Stimulated activated CD4-positive, alpha-beta T cell treated with anti-CD3 and anti-CD28 coated beads, TNF-alpha, amount 100 ng/mL, for 48 hours (primary cell): Measurements from ENCODE around the gene ELMO1.

ENCODE experiments used
- DNase-seq, 3 donors: peaks; one replicate each; pipeline ENCODE4 v3.0.0-alpha.2; 2020; ENCODE audit warnings: low read depth in 3 of 3

The ELMO1 gene

DNA sequence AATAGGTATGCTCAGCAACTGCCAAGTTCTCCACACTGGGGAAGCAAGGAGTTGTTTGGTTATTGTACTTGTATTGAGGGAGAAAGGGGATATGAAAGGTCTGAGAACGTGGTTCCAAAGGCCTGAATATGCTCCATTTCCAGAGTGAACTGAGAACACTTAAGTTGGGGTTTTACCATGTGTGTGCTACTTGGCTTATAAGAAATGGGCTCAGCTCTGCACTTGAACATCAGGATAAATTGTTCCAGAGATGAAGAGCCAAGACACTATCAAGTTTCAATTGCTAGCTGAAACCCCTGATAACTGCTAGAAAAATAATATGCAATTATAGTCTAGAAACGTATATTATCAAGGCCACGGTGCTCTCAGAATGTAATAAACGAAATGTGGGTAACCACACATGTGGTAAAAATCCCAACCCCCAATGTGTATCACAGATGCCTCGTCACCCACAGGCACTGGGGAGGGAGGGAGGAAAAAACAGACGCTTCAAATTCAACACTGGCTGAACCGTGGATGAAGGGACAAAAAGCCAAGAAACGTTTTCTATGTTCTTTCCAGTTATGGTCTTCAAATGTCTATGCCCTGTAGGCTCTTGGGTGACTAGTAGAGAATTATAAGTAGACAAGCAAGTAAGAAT, 16.3 kb downstream of the ELMO1 start:
- DNase-seq, result no peak

DNA sequence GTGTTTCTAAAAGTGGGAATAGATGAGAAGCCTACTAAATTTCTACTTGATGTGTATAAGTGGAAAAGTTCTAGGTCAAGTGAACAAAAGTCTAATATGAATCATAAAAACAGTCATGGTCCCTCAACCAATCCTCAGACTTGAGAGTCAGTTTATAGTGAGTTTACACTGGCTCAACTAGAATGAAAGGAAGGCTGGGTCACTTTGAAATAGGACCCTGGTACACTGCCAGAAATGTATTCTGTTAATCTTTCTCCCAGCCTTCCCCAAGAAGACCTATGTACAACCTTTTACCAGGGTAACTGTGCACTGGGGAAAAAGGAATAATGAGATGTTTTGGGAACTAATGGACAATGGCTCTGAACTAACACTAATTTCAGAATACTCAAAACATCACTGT, 17.3 kb downstream of the ELMO1 start:
- no peak for DNase-seq

DNA sequence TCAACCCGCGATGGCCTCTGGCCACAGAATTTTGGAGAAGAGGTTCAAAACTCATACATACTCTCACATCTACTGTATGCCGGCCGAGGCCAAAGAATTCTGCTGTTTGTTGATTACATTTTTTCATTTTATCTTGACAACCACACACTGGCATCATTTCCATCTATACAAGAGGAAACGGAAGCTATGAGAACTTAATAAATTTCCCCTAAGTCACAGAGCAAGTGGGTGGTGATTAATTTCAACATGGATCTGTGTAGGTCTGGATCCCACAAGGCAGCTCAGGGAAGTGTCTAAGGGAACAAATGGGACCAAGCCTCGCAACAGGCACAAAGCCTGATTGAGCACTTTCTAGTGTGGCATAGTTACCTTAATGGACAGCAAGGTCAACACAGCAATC, 18.0 kb downstream of the ELMO1 start:
- no peak for DNase-seq

DNA sequence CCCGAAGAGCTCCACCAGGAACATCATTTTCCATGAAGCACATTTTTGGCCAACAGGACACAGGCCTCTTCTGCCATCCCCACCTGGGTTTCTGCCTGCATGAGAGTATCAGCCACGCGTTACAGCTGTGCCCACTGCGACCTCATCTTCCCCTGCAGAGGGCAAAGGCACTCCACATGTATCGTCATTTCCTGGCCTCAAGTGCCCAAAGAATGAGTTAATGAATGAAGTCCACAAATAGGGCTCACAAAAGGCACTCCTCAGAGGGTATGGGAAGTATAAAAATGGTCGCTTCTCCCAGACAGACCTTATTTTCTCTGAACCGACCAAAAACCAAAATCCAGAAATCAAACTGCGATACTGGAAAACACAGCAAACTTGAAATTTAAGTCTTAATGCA, 18.5 kb downstream of the ELMO1 start:
- DNase-seq, result no peak

DNA sequence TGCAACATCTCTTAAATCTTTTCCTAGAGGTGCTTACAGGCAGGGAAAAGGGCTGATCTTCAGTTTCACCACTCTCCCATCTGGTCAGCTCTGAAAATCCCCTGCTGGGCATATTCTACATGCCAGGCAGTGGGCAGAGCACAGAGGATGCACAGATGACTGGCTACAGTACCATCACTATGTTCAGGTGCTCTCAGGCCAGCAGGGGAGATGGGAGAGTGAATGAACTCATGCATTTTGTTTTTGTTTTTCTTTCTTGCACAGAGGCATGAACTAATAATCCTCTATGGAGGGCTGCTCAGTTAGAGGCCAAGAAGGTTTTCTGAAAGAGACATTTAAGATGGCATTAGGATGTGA, 19.3 kb downstream of the ELMO1 start:
- no peak for DNase-seq

- no peak for DNase-seq
Observed at GRCh38 chr7:37428681-37429434, 19.8 kb downstream of the ELMO1 start.

GRCh38 chr7:37427276-37427940, 21.3 kb downstream of the ELMO1 start:
- no peak for DNase-seq

GRCh38 chr7:37425498-37425897, 23.2 kb downstream of the ELMO1 start:
- DNase-seq, result no peak

DNA sequence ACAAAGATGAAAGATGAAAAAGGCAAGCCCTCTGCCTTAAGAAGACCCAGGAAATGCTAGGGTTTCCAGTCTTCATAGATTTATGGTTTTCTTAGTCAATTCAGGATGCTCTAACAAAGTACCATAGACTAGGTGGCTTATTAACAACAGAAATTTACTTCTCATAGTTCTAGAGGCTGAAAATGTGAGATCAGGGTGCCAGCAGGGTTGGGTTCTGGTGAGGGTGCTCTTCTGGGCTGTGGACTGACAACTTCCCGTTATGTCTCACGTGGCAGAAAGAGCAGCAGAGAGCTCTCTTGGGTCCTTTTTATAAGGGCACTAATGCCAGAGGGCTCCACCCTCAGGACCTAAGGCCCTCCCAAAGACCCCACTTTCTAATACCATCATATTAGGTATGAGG, 23.7 kb downstream of the ELMO1 start:
- DNase-seq, result no peak

- no peak for DNase-seq
Observed at GRCh38 chr7:37424521-37424920, 24.1 kb downstream of the ELMO1 start.

DNA sequence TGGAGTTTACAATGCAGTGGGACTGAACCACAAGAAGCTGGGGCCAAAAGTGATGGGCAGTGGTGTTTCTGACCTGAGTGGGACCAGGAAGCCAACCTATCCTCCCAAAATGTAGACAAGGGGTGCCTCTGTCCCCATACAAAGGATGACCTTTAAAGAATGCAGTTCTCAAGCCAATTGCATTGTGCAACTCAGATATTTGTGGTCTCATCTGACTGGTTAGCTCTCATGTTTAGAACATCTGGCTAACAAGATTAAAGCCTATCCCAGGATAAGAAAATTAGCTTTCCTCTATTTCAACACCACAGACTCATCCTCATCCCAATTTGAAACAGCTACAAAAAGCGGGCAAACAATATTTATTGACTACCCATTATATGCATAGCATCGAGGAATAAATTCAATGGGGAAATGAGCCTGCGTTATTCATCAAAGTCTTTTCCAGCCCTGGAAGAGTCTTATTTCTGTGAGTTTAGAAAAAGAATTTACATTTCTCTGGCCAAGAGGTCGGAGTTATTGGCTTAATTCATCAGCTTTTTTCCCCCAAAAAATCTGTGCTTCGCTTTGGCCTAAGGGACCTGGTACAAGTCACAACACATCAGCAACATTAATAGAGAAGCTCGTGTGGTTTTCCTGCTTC, 26.7 kb downstream of the ELMO1 start:
- DNase-seq, result no peak

DNA sequence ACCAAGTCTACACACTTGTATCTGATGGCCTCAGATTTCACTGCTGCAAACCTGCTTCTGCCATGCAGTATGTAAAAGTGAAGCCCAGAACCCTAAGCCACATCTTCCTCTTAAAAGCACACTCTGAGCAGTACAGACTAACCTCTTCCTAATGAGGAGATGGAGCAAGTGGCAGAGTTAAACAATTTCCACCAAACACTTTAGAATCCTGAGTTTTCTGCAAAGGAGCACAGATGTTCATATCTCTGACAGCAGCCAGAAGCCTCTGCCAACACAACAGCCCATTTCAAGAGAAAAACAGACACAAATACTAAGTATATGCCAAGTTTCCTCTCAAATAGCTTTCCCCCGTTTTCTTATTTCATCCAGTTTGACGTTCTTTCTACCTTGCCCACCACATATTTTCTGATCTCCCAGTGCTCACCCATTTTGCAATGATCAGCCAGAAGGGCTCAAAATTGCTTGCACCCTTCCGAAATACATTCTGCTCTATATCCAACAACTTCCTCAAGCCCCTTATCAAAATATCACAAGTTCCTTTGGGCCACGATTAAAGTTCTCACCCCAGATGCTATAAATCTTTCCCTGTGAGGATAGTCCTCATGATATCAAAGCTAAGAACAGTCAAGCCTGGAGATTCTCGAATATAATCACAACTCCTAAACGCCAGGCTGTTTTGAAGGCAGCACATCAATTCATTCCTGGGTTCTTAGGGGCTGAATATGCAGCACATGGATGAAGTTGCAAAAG, 27.5 kb downstream of the ELMO1 start:
- no peak for DNase-seq

DNA sequence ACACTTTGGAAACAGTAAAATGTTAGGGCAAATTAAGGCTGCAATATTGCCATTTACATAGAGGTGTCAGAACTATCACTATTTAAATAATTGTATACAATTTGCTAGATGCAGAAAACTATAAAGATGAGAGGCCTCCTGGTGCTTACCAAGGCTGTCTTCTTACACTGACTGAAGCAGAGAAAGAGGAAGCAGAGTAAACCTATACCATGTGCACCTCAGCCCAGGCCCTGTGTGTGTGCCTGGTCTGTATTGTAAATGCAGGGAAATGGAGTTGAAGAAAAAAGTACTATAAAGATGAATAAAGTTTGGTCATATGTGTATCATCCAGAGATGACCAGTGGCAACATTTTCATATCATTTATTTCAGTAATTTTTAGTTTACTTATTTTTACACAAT, 29.2 kb downstream of the ELMO1 start:
- DNase-seq, result no peak

- DNase-seq, result no peak
Observed at GRCh38 chr7:37418381-37418780, 30.3 kb downstream of the ELMO1 start.

- no peak for DNase-seq
Observed at GRCh38 chr7:37417107-37417474, 31.6 kb downstream of the ELMO1 start.

DNA sequence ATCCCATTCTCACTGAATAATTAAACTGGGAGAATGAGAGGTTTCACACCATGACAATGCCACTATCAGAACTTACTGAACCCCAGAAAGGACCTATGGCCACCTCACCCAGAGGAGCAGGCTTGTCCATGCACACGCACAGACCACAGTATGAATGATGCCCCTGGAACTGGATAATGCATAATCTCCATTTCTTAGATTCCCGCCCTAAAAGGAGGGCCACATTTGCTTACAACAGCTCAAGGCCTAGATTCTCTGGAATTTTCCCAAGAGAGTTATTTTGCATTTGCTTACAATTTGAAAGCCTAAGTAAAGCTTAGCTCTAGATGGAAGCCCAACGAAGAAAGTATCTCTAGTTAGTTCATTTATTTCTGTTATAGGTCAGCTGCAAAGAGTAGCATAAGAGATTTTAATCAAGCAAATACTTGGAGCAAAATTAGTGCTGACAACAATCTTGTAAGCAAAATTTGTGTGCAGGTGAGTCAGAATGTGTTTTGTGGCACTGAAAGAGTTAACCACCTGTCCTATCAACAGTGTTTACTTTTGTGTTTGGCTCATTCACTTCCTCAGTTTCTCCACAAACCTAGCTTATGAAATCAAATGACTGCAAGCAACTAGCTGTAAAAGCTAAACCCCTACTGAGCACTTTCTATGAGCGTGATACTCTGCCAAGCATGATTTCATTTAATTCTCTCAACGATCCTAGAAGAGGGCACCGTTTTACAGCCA, 32.1 kb downstream of the ELMO1 start:
- DNase-seq, result no peak

DNA sequence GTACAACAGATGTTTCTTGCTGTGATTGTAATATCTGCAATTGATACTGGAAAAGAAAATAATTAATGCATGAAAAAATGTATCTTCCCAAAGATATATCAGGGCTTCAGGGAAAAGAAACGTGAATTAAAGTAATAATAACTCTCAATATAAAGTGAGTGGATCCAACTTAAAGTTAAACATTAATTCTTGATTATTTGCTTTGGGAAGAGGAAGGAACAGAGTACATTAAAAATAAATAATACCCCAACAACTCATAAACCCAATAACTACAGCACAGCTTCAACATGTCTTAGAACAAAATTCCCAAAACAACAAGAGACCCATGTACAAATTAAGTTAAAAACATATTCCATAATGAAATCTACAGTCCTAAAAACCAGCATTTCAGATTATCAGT, 33.0 kb downstream of the ELMO1 start:
- DNase-seq, result no peak

DNA sequence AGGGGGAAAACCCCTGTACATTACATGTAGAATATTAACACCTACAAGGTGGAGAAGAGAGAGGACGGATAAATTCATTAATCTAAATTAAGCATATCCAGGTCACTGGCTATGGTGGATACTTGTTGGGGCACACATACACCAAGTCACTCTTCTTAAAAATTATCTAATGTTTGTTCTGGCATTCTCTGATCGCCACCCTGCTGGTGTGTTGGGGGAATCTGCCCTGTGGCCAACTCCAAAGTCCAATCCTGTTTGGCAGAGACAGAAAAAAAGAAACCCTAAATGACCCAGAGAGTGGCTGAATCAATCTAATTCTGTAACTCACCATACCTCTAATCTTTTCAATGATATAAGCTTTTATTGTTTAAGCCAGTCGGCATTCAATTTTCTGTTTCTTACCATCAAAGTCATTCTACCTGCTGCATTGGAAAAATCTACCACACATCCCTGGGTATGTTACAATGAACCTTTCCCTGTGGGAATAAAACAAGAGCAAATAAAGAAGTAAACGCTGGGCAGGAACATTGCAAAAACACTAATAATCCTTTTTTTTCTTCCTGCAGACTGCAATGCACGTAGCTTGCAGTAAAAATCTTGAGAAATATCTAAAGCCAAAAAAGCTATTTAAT, 34.2 kb downstream of the ELMO1 start:
- no peak for DNase-seq

GRCh38 chr7:37411444-37412034, 37.1 kb downstream of the ELMO1 start:
- peak; percentile 24 to 41 (median 26) for DNase-seq
